Type B pancreatic cell (in vitro differentiated cells): ENCODE measurements around the gene LPAR5. TPM values are rescaled to one million over a fixed set of nuclear protein-coding genes. Genes with fewer than 3 reads are reported as not detected.

Source experiments
- DNase-seq: peaks from one replicate; pipeline ENCODE4 v3.0.0; 2021; ENCODE audit warnings: mixed read lengths; ENCODE audit not compliant: unreplicated experiment; ENCODE audit errors: extremely low spot score
- H3K27ac Mint-ChIP-seq: 2 replicates; pipeline ENCODE4 v1.8.0; 2021; ENCODE audit warnings: mild to moderate bottlenecking, mixed read lengths
- H3K27me3 Mint-ChIP-seq: 2 replicates; pipeline ENCODE4 v1.8.0; 2021; ENCODE audit warnings: mixed read lengths
- H3K36me3 Mint-ChIP-seq: 2 replicates; pipeline ENCODE4 v1.8.0; 2021; ENCODE audit warnings: mixed read lengths
- H3K4me1 Mint-ChIP-seq: one replicate; pipeline ENCODE4 v1.8.0; 2021; ENCODE audit warnings: mixed read lengths; ENCODE audit not compliant: unreplicated experiment
- H3K4me3 Mint-ChIP-seq: 2 replicates; pipeline ENCODE4 v1.8.0; 2021; ENCODE audit warnings: mild to moderate bottlenecking, mixed read lengths
- H3K9me3 Mint-ChIP-seq: 2 replicates; pipeline ENCODE4 v1.8.0; 2021; ENCODE audit warnings: mixed read lengths
- CTCF ChIP-seq: fragments of 200-600 bp; sonication (generic); conservative IDR thresholded peaks from 2 replicates; pipeline ENCODE4 v1.5.0; 2021; ENCODE audit warnings: antibody characterized with exemption, mild to moderate bottlenecking
- total RNA-seq: library from RNA; stranded (reverse); gene quantifications from 2 replicates; pipeline ENCODE4 v1.2.1, GENCODE V29; 2021; ENCODE audit warnings: low replicate concordance

The LPAR5 gene
- total RNA-seq, 1 donor from 2014 or later, result 2.7 TPM

GRCh38 chr12:6630736-6631135 lies 5.0 kb downstream of the LPAR5 start:
- Mint-ChIP-seq H3K27me3 (no peaks in the 10 kb centered on the region), H3K27ac (peak overlapping the region; percentile 87), H3K9me3 (no peaks in the 10 kb centered on the region), H3K36me3 (no peaks in the 10 kb centered on the region), H3K4me3 (no peak overlapping the region), H3K4me1 (peaks cover 11% of the 10 kb centered on the region)
- no peak for TF ChIP-seq CTCF
- DNase-seq, result no peak

GRCh38 chr12:6627616-6628015 lies 8.1 kb downstream of the LPAR5 start:
- H3K27me3 Mint-ChIP-seq, result no peaks in the 10 kb centered on the region
- TF ChIP-seq CTCF, result no peak
- H3K27ac Mint-ChIP-seq, result no peak overlapping the region
- no peaks in the 10 kb centered on the region for H3K9me3 Mint-ChIP-seq
- H3K36me3 Mint-ChIP-seq, result no peaks in the 10 kb centered on the region
- H3K4me3 Mint-ChIP-seq, result no peak overlapping the region
- DNase-seq, result no peak
- H3K4me1 Mint-ChIP-seq, result peaks cover 6% of the 10 kb centered on the region

GRCh38 chr12:6626654-6627283 lies 9.0 kb downstream of the LPAR5 start:
- DNase-seq, result no peak
- Mint-ChIP-seq H3K27me3 (no peaks in the 10 kb centered on the region), H3K4me1 (no peaks in the 10 kb centered on the region), H3K36me3 (no peaks in the 10 kb centered on the region), H3K9me3 (no peaks in the 10 kb centered on the region), H3K4me3 (no peak overlapping the region), H3K27ac (no peak overlapping the region)
- no peak for TF ChIP-seq CTCF

- no peak for DNase-seq
- no peak for TF ChIP-seq CTCF
- H3K27me3 Mint-ChIP-seq, result peaks cover 26% of the 10 kb centered on the region
- H3K36me3 Mint-ChIP-seq, result no peaks in the 10 kb centered on the region
- no peaks in the 10 kb centered on the region for H3K9me3 Mint-ChIP-seq
- H3K27ac Mint-ChIP-seq, result no peak overlapping the region
- no peaks in the 10 kb centered on the region for H3K4me1 Mint-ChIP-seq
- no peak overlapping the region for H3K4me3 Mint-ChIP-seq
Measured at GRCh38 chr12:6620885-6621274, 14.9 kb downstream of the LPAR5 start.

- Mint-ChIP-seq H3K27me3 (peaks cover 26% of the 10 kb centered on the region), H3K27ac (no peak overlapping the region), H3K4me1 (no peaks in the 10 kb centered on the region), H3K36me3 (no peaks in the 10 kb centered on the region), H3K4me3 (no peak overlapping the region), H3K9me3 (no peaks in the 10 kb centered on the region)
- no peak for DNase-seq
- peak; percentile 73 for TF ChIP-seq CTCF
Measured at GRCh38 chr12:6620137-6620884, 15.4 kb downstream of the LPAR5 start.
